Esophagus mucosa (tissue), 1 donor: ENCODE data around the gene SPINT3. TPM values are rescaled to one million over a fixed set of nuclear protein-coding genes. Genes with fewer than 3 reads are reported as not detected.
A peak's percentile ranks its signal among the peaks of the same experiment; 100 is the strongest.

Experiments
- ATAC-seq: fragments of 200-7000 bp; cut with Tn5 transposase; one replicate; pipeline ENCODE4 v1.9.1; 2020
- total RNA-seq: library from RNA; stranded (reverse); gene quantifications from one replicate; pipeline ENCODE4 v1.2.4, GENCODE V29; 2023
- donor health status: DM: yes; HTN: yes; CAD: no.

Gene SPINT3, protein sequence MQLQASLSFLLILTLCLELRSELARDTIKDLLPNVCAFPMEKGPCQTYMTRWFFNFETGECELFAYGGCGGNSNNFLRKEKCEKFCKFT
- total RNA-seq = not detected

DNA sequence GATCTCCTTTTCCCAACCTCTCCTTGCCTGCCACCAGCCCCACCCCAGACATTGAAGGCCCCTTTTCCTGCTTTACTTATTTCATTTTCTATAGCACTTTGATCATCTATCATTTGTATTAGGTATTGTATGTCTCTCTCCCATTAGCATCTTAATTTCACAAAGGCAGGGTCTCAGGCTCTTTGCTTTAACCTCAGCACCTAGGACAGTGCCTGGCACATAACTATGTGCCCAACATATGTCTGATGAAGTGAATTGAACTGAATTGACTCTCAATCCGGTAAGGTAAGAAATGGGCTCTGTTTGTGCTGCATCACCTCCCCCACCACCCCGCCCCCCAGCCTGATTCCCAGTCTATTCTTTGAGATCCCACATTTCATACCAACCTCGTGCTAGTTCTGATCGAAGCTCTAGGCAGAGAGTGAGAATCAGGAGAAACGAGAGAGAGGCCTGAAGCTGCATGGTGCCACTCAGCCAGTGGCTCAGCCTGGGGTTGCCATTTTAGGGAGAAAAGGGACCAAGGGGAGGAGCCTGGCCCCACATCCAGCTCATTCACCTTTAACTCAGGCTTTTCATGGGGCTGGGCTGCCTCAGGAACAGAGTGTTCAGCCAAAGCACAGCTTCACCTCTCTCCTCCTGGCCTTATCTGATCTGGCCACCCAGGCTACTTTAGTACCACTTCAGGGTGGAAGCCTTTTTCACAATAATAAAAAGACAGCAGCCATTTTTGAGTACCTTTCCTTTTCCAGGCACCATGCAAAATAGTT, at the start of gene SPINT3:
Gene SPINT3, minus strand, starts transcription at position 476 of the 767 bp plus-strand sequence. Its CDS starts 14 bp downstream, at position 462.
- no peak for ATAC-seq

- no peak for ATAC-seq
Measured at GRCh38 chr20:45564760-45565276, 49.4 kb upstream of the SPINT3 start.

DNA sequence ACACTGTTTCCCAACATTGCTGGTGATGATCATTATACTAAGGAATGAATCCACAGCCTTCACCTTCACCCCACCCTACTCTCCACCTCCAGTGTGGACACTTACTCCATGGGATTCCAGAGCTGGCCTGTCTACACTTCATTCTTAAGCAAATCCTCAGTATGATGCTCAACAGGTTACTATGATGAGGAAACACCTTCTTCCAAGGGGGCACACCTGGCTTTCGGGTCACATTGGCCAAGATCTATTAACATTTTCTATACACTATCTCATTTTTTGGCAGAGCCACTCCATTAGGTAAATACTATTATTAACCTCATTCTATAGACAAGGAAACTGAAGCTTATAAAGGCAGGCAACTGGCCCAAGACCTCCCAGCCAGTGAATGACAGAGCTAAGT, 39.8 kb upstream of the SPINT3 start:
- no peak for ATAC-seq

- ATAC-seq = no peak
Measured at GRCh38 chr20:45552456-45552855, 37.0 kb upstream of the SPINT3 start.

GRCh38 chr20:45550765-45551164, 35.3 kb upstream of the SPINT3 start:
- ATAC-seq = no peak

GRCh38 chr20:45548410-45548809, 33.0 kb upstream of the SPINT3 start:
- no peak for ATAC-seq

- no peak for ATAC-seq
Measured at GRCh38 chr20:45547206-45547770, 31.9 kb upstream of the SPINT3 start, which contains the start of gene EPPIN. TSS of gene EPPIN (minus strand) at chr20:45547401. CDS start at chr20:45547357, 44 bp downstream.

DNA sequence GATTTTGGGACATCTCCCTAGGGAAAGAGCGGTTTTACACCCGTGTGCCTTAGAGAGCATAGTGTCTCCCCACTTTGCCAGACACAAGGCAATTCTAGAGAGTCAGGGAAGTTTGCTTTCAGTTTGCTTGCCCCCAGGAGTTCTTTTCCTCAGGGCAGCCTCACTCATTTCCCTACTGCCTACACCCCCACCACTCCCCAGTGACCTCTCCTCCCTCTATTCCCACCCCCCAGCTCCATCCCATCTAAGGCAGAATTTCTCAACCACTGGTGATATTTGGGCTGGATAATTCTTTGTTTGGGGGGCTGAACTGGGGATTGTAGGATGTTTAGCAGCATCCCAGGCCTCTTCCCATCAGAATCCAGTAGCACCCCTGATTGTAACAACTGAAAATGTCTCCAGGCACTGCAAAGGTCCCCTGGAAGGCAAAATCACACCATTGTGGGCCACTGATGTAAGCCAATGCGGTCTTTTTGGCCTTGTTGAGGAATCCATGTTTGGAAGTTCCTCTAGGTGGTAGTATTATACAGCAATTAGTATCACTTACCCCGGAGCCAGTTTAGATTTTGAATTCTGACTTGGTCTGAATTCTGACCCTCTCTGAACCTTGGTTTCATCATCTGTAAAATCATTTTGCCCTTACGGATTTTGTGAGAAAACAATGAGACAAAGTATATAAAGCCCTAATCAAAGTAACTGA, 30.5 kb upstream of the SPINT3 start:
- ATAC-seq = peak; percentile 37

DNA sequence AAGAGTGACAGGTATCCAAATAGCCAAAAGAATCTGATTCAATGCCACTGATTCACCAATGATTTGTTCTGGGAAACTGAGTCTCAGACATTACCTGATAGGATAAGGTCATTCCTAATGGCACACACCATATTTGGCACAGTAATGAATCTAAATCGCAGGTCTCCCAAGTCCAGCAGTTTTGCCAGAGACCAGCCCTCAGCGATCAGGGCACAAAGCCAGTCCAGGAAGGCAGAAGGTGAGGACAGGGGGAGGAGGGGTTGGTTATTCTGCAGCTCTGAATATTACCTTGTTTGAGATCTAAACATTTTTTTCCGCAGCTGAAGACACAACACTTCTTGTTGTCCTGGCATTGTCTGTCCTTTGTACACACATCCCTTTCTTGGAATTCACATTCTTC, 29.9 kb upstream of the SPINT3 start:
- ATAC-seq = no peak

GRCh38 chr20:45539382-45539781, 24.0 kb upstream of the SPINT3 start, which contains the start of gene WFDC6:
TSS of gene WFDC6 (minus strand) at chr20:45539482. CDS start at chr20:45539407, 75 bp downstream.
- ATAC-seq = no peak

DNA sequence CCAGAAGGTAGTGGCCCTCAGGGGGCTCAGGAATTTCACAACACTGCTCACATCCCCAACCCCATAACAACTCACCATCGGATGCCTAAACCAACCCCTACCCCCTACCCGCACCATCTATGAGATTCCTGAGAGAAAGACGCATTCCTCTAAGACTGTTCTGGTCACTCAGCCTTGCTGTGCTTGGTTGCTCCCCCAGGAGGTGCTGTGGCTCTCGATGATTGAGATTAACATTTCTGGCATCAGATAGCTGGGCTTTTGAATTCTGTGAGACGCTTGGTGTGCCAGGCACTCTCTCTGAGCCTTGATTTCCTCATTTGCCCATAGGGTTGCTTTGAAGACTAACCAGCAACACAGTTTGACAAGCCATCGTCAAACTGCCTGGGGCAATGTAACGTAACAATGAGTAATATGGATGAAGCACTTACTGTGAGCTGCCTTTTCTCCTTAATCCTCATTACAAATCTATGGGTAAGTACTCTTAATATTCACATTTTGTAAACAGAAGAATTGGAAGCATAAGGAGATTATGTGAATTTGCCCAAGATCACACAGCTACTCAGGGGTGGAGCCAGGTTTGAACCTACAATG, 22.9 kb upstream of the SPINT3 start:
- peak; percentile 93 for ATAC-seq

DNA sequence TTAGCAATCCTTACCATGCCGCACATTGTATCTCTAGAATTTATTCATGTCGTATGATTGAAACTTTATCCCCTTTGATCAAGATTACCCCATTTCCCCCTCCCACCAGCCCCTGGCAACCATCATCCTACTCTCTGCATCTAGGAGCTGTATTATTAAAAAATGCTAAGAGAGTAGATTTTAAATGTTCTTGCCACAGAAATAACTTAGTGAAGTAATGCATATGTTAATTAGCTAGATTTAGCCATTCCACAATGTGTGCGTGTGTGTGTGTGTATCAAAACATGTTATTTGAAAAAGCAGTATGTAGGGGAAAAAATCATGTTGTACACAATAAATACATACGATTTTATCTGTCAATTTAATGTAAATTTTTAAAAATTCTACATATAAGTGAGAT, 11.9 kb upstream of the SPINT3 start:
- no peak for ATAC-seq

DNA sequence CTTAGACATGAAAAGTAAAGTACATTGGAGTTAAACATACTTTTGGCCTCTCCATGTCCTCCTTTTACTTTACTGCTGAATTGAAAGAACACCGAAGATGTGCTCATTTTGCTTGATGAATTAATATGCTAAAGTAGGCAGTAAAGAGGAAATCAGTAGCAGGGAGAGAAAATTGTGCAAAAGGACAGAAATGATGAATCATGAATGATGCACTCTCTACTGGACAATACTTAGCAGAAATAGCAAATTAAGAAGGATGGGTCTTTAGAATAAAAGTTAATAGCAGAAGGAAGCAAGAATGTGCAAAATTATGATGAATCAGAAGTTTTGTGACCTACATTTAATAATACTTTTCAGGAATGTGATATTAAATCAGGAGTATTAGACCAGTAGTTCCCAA, 8.4 kb upstream of the SPINT3 start:
- no peak for ATAC-seq

DNA sequence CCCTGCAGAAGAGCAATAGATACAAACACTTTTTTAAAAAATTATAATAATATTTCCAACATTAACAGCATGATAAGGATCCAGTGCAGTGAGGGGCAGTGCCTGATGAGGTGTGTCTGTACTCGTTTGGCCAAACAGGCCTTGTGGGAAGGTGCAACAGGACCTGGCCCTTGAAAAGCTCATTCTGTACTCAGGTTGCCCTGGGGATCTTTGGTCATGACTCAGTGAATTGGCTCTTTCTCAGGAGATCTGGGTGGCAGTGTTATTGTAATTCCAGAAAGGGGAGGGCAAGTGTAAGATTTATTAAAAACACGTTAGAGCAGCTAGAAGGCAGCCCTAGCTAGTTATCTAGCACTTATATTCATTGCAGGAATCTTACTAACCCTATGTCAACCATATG, 2.9 kb upstream of the SPINT3 start:
- ATAC-seq = peak; percentile 91

GRCh38 chr20:45510242-45510862, 5.1 kb downstream of the SPINT3 start:
- ATAC-seq = no peak

GRCh38 chr20:45509091-45509490, 6.3 kb downstream of the SPINT3 start:
- no peak for ATAC-seq

DNA sequence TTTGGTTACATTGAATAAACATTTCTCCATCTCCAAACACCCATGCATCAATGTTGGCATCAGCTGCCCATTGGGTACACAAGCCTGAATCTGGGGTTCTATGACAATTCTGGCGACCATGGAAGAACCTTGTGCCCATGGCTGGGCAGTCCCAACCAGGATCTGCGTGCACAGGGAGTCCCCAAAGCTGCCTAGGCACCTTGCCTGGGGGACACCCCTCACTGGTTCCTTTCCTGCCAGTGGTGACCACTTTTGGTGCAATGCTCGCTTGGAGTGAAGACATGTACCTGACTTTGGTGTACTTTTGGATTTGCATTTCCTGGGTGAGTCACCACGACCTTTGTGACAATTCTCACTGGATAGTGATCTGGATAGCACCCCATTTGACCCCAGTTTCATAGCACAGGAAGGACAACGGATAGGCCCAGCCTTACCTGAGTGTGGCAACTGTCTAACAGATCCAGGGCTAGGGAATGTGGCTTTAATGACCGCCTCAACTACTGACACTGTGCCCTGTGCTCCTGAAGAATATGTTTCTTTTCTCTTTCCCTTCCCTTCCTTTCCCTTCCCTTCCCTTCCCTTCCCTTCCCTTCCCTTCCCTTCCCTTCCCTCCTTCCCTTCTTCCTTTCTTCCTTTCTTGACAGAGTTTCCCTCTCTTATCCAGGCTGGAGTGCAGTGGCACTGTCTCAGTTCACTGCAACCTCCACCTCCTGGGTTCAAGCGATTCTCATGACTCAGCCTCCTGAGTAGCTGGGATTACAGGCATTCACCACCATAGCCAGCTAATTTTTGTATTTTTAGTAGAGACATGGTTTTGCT, 7.1 kb downstream of the SPINT3 start:
- ATAC-seq = peak; percentile 74

DNA sequence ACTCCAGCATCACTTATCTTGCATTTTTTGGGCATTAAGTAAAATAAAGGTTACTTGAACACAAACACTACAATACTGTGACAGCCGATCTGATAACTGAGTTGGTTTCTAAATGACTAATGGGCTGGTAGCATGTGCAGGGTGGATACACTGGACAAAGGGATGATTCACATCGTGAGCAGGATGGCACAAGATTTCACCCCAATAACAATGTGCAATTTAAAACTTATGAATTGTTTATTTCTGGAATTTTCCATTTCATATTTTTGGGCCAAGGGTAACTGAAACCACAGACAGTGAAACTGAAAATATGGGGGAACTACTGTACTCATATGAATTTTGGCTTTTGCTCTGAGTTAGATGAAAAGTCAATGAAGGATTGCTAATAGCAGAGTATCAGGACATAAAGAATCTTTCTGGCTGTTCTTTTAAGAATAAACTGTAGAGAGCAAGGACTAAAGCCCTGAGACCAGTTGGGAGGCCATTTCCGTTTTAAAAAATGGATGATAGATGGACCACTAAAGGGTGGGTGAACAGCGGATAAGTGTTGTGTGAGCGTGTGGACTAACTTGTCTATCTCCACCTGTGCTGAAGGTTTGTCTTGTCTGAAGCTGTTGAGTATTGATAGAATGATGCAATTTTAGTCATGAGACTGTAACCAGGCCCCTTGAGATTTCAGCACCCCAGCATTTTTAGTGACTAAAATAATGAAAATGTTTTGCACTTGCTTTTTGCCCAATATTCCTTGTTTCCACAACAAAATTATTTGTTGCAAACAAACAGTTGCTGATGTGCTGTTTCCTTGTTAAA, 8.2 kb downstream of the SPINT3 start:
- peak; percentile 61 for ATAC-seq

- ATAC-seq = no peak
Measured at GRCh38 chr20:45506398-45506797, 9.0 kb downstream of the SPINT3 start.

DNA sequence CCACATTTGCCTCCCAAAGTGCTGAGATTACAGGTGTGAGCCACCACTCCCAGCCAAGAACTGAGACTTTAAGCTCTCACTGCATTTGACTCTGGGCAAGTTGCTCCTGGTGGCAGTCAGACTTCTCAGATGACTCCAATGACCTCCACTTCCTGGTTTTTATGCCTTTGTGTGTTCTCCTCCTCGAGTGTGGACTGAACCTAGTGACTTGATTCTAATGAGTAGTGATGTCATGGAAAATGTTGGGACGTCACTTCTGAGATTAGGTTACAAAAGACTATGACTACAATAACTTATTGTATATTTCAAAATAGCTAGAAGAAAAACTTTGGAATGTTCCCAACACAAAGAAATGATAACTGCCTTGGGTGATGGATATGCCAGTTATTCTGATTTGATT, 12.0 kb downstream of the SPINT3 start:
- ATAC-seq = no peak
